ENCODE measurements around the gene SHH.

GRCh38 chr7:155793720-155794119 is 18.5 kb downstream of the SHH start:
- TF ChIP-seq, protein P1, sequence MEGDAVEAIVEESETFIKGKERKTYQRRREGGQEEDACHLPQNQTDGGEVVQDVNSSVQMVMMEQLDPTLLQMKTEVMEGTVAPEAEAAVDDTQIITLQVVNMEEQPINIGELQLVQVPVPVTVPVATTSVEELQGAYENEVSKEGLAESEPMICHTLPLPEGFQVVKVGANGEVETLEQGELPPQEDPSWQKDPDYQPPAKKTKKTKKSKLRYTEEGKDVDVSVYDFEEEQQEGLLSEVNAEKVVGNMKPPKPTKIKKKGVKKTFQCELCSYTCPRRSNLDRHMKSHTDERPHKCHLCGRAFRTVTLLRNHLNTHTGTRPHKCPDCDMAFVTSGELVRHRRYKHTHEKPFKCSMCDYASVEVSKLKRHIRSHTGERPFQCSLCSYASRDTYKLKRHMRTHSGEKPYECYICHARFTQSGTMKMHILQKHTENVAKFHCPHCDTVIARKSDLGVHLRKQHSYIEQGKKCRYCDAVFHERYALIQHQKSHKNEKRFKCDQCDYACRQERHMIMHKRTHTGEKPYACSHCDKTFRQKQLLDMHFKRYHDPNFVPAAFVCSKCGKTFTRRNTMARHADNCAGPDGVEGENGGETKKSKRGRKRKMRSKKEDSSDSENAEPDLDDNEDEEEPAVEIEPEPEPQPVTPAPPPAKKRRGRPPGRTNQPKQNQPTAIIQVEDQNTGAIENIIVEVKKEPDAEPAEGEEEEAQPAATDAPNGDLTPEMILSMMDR (IDR thresholded peaks at IDR 0.05), result no peak
- TF ChIP-seq POLR2A (IDR thresholded peaks at IDR 0.05), result no peak
